ENCODE measurements around the gene NUBP1. TPM values are rescaled to one million over a fixed set of nuclear protein-coding genes. Genes with fewer than 3 reads are reported as not detected.

Gene NUBP1
- total and polyA plus RNA-seq, 10 donors: 22.8 to 52.2 (median 42.8) TPM

GRCh38 chr16:10763456-10763855 lies 19.8 kb downstream of the NUBP1 start:
- 76 to 98% (median 86%) methylated on average over 7 of the region's 7 CpGs for WGBS, 5 donors

GRCh38 chr16:10765772-10766171 lies 22.1 kb downstream of the NUBP1 start:
- no peak overlapping the region for H3K4me3 ChIP-seq
- WGBS, 5 donors: 45 to 62% (median 49%) methylated on average over 4 of the region's 4 CpGs
- TF ChIP-seq POLR2A (IDR thresholded peaks at IDR 0.05) (no peak), POLR2AphosphoS5 (IDR thresholded peaks at IDR 0.05) (peak in 2 of 3 donors; percentile 44 to 52)
- H3K9me3 ChIP-seq: no peaks in the 10 kb centered on the region
- DNase-seq: no peak
- H3K27ac ChIP-seq: peak overlapping the region in 4 of 8 donors; percentile 7 to 67 (median 51)
- no peaks in the 10 kb centered on the region for H3K27me3 ChIP-seq (replicated peaks in 1 of 7)
- intact Hi-C loops (cut with DNase I; ENCODE audit: low total_unique reads): no loop called here
- peaks cover 9 to 95% (median 47%) of the 10 kb centered on the region in 6 donors for H3K36me3 ChIP-seq
- H3K4me1 ChIP-seq: peaks cover 7 to 34% (median 21%) of the 10 kb centered on the region in 6 donors

More at GRCh38 chr16:10763456-10763855, 19.8 kb downstream of the NUBP1 start:
- intact Hi-C loops (cut with DNase I; ENCODE audit: low total_unique reads): no loop called here
- Histone ChIP-seq H3K9me3 (no peaks in the 10 kb centered on the region), H3K4me1 (peaks cover 7 to 28% (median 17%) of the 10 kb centered on the region in 6 donors), H3K27ac (no peak overlapping the region), H3K36me3 (peaks cover 8 to 100% (median 64%) of the 10 kb centered on the region in 6 donors), H3K4me3 (no peak overlapping the region), H3K27me3 (replicated peaks in 1 of 7) (no peaks in the 10 kb centered on the region)
- TF ChIP-seq POLR2AphosphoS5 (IDR thresholded peaks at IDR 0.05): no peak
- TF ChIP-seq POLR2A (IDR thresholded peaks at IDR 0.05): no peak
- no peak for TF ChIP-seq CTCF (IDR thresholded peaks at IDR 0.05 in 8 of 11, conservative IDR thresholded peaks at IDR 0.05 in 3 of 11)
- DNase-seq: no peak

GRCh38 chr16:10767127-10767526 lies 23.5 kb downstream of the NUBP1 start:
- intact Hi-C loops (cut with DNase I; ENCODE audit: low total_unique reads): no loop called here
- Histone ChIP-seq H3K27ac (no peak overlapping the region), H3K4me1 (peaks cover 7 to 47% (median 25%) of the 10 kb centered on the region in 6 donors)

GRCh38 chr16:10769381-10769780 lies 25.7 kb downstream of the NUBP1 start:
- TF ChIP-seq POLR2AphosphoS5 (IDR thresholded peaks at IDR 0.05): no peak
- no peak for TF ChIP-seq CTCF (IDR thresholded peaks at IDR 0.05 in 8 of 11, conservative IDR thresholded peaks at IDR 0.05 in 3 of 11)
- TF ChIP-seq POLR2A (IDR thresholded peaks at IDR 0.05): no peak
- DNase-seq: no peak
- H3K4me1 ChIP-seq: peaks cover 7 to 53% (median 27%) of the 10 kb centered on the region in 6 donors
- 75 to 91% (median 83%) methylated on average over 7 of the region's 7 CpGs for whole genome bisulfite sequencing, 5 donors
- H3K9me3 ChIP-seq: no peaks in the 10 kb centered on the region
- peaks cover 4 to 59% (median 15%) of the 10 kb centered on the region in 6 donors for H3K36me3 ChIP-seq
- intact Hi-C loops (cut with DNase I; ENCODE audit: low total_unique reads): no loop called here
- H3K27ac ChIP-seq: no peak overlapping the region
- H3K27me3 ChIP-seq (replicated peaks in 1 of 7): no peaks in the 10 kb centered on the region
- H3K4me3 ChIP-seq: no peak overlapping the region

More at GRCh38 chr16:10767127-10767526, 23.5 kb downstream of the NUBP1 start:
- WGBS, 5 donors: 76 to 92% (median 89%) methylated on average over 5 to 7 of the region's 7 CpGs
- TF ChIP-seq POLR2AphosphoS5 (IDR thresholded peaks at IDR 0.05) (peak in 1 of 3 donors; percentile 33), CTCF (IDR thresholded peaks at IDR 0.05 in 8 of 11, conservative IDR thresholded peaks at IDR 0.05 in 3 of 11) (no peak)
- H3K27me3 ChIP-seq (replicated peaks in 1 of 7): no peaks in the 10 kb centered on the region
- no peak overlapping the region for H3K4me3 ChIP-seq
- no peaks in the 10 kb centered on the region for H3K9me3 ChIP-seq
- H3K36me3 ChIP-seq: peaks cover 6 to 82% (median 33%) of the 10 kb centered on the region in 6 donors
- DNase-seq: no peak
